Fibroblast of skin of left quadriceps (primary cell): ENCODE data around the gene PIGZ.
A peak's percentile ranks its signal among the peaks of the same experiment; 100 is the strongest.

ENCODE experiments used
- DNase-seq, 2 experiments: peaks; one replicate each; pipeline ENCODE4 v3.0.0-alpha.2; 2013; ENCODE audit warnings: low read depth in 2 of 2

Gene PIGZ

GRCh38 chr3:196968233-196969133 lies at the start of gene PIGZ:
Gene PIGZ, minus strand, starts transcription at chr3:196968833. Its CDS starts 16,802 bp downstream, at chr3:196952031.
- DNase-seq: no peak

DNA sequence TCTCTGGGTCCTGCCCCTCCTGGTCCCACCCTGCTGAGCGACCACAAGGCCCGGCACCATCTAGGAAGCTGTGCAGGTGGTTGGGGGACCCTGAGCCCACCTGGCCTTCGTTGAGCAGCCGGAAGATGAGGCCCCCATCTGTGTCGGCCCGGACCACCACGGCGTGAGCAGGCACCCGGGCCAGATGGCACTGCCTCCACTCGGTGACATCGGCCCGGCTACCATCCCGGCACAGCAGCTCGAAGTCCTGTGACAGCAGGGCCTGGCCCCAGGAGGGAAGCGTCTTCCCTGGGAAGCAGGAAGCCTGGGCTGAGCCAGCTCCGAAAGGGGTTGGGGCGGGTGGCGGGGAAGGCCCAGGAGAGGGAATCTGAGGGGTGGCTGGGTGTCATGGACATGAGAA lies 48.4 kb upstream of the PIGZ start:
- DNase-seq: no peak

- DNase-seq: no peak
These were observed 47.4 kb upstream of the PIGZ start for GRCh38 chr3:197015790-197016736.

DNA sequence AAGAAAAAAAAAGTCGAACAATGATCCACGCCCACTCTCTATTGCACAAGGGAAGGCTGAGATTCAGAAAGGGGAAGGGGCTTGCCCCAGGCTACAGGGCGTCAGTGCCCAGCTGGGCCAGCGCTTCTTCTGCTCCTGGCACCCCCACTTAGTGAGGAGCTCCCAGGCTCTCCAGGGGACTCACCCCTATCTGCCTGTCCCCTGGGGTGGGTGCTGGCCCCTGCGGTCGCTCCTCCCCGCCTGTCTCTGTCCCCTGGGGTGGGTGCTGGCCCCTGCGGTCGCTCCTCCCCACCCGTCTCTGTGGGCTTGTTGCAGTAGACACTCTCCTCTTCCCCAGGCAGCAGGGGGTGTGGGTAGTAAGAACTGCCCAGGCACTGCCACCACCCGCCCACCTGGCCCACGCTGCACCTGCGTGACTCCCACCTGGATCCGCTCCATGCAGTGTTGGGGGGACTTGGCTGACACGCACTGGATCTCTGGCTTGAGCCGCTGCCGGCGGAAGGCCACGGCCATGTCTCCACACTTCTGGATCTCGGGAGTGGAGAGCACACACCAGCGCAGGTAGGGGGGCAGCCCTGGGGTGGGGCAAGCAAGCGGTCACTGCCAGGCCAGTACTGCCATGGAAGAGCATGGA lies 46.4 kb upstream of the PIGZ start:
- no peak for DNase-seq

- DNase-seq: no peak
These were observed 45.4 kb upstream of the PIGZ start for GRCh38 chr3:197014024-197014423.

DNA sequence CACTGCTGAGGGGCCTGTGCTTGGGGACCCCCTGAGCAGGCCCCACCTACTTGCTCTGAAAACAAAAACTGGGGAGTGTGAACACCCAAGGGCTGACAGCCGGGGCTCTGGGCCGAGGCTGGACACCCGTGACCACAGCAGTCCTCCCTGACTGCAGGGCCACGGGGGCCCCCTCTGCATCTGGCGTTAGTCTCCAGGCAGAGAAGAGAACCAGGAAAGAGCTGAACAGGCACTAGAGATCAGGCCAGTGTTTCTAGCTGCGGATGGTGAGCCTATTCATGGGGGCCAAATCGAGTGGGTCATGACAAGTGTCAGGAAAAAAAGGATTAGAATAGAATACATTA lies 43.9 kb upstream of the PIGZ start:
- no peak for DNase-seq

DNA sequence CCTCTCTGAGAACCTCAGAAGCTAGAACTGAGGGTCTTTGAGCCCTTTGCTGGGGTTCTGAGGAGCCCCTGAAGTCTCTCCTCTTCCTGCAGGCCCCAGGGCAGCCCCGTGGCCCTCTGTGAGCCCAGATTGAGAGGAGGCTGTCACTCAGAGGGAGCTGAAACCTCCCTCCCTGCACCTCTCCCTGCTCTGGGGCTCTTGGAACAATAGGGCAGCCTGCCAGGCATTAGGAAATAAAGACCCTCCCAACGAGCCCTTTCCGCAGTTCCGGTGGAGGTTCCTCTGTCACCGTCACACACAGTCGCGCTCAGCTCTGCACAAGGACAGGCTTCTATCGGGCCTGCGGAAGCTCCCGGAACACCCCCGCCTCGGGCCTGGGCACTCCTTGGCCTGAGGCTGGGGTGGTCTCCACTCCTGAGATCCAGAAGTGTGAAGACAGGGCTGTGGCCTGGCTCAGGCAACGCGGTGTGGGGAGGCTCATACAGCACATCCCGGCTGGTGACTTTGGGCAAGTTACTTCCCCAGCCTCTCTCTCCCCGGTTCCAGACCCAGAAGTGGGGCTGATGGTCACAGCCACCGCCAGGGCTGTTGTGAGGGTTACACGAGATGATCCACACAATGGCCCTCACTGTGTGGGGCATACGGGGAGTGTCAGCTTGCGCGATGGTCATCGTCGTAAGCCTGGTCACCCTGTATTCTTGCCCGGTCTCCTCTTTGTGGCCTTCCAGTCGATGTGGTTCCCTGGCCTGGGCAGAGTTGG lies 43.3 kb upstream of the PIGZ start:
- no peak for DNase-seq

DNA sequence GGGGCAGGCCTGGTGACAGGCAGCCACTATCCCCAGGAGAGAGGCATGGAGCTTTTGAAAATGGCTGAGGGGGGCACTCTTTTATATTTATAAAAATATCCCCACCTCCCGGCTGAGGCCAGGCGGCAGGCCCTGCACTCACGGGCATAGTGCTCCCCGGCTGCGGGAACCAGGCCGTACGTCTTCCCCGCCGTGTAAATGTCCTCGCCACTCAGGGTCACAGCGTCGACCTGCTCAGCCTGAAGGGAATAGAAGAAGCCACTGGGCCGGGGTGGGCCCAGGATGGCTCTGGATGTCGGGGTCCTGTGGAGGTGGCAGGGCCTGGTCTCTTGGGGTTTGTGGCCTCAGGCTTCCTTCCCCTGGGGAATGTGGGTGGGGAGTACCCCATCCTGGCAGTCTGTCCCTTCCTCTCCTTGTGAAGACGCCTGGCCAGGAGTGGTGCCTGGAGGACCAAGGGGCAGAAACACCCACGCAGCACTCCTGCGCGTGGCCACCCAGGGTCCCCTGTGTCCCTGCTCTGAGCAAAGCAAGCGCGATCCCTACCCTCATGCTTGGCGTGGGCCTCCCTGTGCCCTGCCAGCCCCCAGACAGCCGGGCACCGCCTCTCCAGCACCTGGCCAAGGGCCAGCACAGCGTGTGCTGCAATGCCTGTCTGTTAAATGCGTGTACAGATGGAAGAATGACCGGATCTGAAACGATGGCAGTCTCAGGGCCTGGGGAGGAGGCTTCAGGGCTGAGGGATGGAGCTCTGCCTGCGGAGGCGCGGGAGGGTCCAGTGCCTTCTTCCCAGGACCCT lies 42.1 kb upstream of the PIGZ start:
- no peak for DNase-seq

DNA sequence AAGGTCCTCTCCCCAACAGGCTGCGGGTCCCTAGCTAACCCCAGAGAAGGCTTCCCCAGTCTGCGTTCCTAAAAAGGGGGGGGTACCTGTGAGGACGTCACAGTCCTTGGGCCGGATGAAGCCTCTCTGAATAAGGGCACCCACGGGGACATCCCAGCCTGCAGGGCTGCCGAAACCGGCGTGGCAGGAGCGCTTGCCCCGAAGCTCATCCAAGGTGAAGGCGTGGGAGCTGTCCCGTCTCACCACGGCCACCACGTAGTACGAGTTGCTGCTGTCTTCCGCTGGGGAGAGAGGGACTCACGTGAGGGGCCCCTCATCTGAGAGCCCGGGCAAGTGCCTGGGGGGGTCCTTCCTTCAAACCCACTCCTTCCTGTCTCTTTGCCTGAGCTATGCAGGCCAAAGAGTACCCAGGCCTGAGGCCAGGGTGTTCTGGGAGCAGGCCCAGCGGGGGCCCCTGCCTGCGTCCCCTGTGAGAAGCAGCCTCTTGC lies 40.9 kb upstream of the PIGZ start:
- no peak for DNase-seq

- no peak for DNase-seq
These were observed 40.0 kb upstream of the PIGZ start for GRCh38 chr3:197008436-197009209.

DNA sequence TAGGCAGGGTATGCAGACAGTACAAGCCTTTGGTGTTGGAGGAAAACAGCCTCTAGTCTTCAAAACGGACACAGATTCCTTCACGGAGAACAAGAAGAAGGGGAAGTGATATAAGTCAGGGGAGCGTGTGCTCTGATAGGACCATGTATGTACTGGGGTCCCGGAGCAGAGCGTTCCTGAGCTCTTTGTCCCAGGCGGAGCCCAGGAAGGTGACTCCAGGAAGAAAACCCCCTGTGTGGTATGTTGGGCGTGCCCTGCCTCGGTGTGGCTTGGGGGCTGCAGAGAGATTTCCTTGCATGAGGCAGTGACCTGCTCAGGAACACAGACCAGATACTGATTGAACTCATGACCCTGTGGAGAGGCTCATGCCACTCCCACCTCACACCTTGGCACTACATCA lies 39.3 kb upstream of the PIGZ start:
- DNase-seq: no peak

- no peak for DNase-seq
These were observed 38.8 kb upstream of the PIGZ start for GRCh38 chr3:197007296-197007940.

GRCh38 chr3:197006860-197007259 lies 38.2 kb upstream of the PIGZ start:
- no peak for DNase-seq

GRCh38 chr3:197006446-197006845 lies 37.8 kb upstream of the PIGZ start:
- no peak for DNase-seq

- DNase-seq: no peak
These were observed 35.1 kb upstream of the PIGZ start for GRCh38 chr3:197003461-197004385.

DNA sequence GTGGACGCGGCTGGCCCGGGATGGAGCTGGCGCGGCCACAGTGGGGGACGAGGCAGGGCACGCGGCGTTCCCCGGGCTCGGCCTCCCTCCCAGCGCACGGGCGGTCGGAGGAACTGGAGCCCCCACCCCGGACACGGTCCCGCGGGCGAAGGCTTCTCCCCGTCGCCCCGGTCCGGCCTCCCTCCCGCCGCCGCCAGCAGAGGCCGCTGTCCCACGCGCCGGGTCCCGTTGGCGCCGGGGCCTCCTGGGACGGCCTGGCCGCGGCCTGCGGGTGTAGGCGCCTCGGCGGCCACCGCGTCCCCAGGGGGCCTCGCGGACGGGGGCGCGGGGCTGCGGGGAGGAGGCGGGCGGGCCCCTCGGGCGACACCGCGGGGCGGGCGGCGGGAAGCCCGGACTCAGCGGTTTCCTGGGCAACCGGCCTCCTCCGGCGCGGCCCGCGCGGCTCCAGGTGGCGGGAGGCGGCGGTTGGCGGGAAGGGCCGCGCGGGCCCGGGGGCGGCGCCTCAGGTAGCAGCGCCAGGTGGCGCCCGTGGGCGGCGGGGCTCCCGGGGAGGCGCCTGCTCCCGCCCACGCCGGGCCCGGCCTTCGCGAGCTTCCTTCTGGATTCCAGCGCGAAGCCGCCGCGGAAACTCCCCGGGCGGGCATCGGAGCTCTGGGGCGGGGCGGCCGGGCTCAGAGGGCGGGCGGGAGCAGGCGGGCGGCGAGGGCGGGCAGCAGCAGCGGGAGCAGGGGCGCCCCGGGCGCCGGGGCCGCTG lies 34.2 kb upstream of the PIGZ start:
- peak; percentile 42 to 43 for DNase-seq

DNA sequence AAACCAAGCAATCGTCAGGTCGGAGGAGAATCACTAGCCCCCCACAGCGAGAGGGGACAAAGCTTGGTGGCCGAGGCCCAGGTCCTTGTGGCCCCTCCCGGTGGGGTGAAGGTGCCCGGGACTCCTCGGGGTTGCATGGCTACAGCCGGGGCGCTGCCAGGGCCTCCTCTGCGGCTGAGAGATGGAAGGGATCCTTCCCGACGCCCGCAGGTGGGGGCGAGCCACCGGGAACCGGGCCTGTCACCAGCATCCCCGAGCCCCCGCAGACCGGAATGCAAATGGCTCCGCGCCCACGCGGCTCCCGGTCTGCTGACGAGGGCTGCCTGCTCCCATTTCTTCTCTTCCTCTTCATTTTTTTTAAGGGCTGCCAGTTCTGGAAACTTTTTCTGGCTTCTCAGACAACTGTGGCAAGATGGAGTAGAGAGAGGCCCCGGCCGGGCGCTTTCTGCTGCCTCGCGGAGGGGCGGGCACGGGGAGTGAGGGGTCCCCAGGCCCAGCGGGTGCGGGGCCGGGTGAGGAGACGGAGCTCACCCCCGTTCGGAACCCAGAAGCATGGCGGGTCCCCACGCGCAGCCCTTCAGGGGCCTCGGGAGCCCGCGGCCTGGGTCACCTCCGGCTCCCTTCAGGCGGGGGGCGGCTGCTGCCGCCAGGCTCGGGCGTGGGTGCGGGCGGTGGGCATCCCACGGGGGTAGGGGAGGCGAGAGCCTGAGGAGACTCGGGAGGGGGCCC lies 33.5 kb upstream of the PIGZ start:
- no peak for DNase-seq
